ENCODE measurements around the gene DPF1.

DPF1 gene

DNA sequence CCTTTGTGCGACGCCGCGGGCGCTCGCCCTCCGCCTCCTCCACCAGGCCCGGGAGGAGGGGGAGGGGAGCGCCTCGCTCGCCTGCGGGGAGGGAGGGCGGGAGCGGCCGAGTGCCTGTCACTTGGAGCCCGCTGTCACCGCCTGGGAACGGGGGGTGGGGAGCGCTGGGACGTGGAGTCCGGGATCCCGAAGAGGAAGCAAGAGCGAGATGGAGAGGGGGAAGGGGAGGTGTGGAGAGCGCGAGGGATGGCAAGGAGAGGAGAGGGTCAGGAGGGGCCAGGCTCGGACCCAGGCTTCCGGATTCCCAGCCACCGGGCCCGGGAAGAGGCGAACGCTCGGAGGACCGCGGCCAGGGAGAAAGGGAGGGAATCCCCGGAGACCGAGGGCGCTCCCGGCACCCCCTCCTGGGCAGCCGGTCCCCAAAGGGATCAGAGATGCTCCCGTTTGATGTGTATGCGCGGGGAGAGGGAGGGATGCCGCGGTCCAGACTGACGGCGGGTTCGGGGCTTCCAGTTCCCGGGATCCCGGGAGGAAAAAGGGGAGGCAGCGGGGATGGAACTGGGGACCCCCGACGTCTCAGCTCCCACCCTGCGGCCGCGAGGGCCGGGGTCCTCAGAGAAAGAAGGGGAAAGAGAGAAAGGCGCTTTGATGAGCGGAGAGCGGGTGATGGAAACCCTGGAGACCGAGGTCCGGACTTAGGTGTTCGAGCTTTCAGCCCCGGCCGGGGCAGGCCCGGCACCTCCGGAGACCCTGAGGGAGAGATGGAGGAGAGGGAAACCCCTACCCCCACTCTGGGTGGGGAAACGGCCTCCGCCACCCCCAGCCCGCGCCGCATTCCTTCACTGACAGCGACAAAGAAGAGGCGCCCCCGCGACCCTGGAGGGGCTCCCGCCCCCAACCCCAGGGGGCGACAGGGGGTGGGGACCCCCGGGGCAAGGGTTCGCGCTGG is 4.7 kb upstream of the DPF1 start (continued):
- TF ChIP-seq, protein P1, sequence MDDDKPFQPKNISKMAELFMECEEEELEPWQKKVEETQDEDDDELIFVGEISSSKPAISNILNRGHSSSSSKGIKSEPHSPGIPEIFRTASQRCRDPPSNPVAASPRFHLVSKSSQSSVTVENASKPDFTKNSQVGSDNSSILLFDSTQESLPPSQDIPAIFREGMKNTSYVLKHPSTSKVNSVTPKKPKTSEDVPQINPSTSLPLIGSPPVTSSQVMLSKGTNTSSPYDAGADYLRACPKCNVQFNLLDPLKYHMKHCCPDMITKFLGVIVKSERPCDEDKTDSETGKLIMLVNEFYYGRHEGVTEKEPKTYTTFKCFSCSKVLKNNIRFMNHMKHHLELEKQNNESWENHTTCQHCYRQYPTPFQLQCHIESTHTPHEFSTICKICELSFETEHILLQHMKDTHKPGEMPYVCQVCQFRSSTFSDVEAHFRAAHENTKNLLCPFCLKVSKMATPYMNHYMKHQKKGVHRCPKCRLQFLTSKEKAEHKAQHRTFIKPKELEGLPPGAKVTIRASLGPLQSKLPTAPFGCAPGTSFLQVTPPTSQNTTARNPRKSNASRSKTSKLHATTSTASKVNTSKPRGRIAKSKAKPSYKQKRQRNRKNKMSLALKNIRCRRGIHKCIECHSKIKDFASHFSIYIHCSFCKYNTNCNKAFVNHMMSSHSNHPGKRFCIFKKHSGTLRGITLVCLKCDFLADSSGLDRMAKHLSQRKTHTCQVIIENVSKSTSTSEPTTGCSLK (tag by site-specific recombination; IDR thresholded peaks at IDR 0.05), result no peak
- TF ChIP-seq ZNF174 (tag by site-specific recombination; IDR thresholded peaks at IDR 0.05), result no peak
- 0 out of 2 replicates have a peak, but pooled peaks have one; percentile 10 for TF ChIP-seq ZNF391 (tag by site-specific recombination; IDR thresholded peaks at IDR 0.05; ENCODE audit: borderline replicate concordance, low read depth)
- TF ChIP-seq ZNF132 (tag by site-specific recombination; IDR thresholded peaks at IDR 0.05; ENCODE audit: borderline replicate concordance), result no peak
- TF ChIP-seq ZNF10 (tag by site-specific recombination; IDR thresholded peaks at IDR 0.05), result no peak
- TF ChIP-seq ZNF548 (tag by site-specific recombination; IDR thresholded peaks at IDR 0.05), result no peak
- TF ChIP-seq, protein P2, sequence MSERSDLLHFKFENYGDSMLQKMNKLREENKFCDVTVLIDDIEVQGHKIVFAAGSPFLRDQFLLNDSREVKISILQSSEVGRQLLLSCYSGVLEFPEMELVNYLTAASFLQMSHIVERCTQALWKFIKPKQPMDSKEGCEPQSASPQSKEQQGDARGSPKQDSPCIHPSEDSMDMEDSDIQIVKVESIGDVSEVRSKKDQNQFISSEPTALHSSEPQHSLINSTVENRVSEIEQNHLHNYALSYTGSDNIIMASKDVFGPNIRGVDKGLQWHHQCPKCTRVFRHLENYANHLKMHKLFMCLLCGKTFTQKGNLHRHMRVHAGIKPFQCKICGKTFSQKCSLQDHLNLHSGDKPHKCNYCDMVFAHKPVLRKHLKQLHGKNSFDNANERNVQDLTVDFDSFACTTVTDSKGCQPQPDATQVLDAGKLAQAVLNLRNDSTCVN (tag by site-specific recombination; optimal IDR thresholded peaks at IDR 0.05), result peak; percentile 80
- TF ChIP-seq, protein P3, sequence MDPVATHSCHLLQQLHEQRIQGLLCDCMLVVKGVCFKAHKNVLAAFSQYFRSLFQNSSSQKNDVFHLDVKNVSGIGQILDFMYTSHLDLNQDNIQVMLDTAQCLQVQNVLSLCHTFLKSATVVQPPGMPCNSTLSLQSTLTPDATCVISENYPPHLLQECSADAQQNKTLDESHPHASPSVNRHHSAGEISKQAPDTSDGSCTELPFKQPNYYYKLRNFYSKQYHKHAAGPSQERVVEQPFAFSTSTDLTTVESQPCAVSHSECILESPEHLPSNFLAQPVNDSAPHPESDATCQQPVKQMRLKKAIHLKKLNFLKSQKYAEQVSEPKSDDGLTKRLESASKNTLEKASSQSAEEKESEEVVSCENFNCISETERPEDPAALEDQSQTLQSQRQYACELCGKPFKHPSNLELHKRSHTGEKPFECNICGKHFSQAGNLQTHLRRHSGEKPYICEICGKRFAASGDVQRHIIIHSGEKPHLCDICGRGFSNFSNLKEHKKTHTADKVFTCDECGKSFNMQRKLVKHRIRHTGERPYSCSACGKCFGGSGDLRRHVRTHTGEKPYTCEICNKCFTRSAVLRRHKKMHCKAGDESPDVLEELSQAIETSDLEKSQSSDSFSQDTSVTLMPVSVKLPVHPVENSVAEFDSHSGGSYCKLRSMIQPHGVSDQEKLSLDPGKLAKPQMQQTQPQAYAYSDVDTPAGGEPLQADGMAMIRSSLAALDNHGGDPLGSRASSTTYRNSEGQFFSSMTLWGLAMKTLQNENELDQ (tag by site-specific recombination; IDR thresholded peaks at IDR 0.05; ENCODE audit: low read depth), result no peak
- TF ChIP-seq ZIC2 (tag by site-specific recombination; IDR thresholded peaks at IDR 0.05), result peak; percentile 49
- no peak for TF ChIP-seq ZNF530 (tag by site-specific recombination; IDR thresholded peaks at IDR 0.05; ENCODE audit: low read depth)
- no peak for TF ChIP-seq ZNF112 (tag by site-specific recombination; IDR thresholded peaks at IDR 0.05)
- no peak for TF ChIP-seq ZNF514 (tag by site-specific recombination; IDR thresholded peaks at IDR 0.05)
- no peak for TF ChIP-seq ZNF626 (tag by site-specific recombination; IDR thresholded peaks at IDR 0.05)
- peak; percentile 50 for TF ChIP-seq ZXDB (tag by site-specific recombination; IDR thresholded peaks at IDR 0.05)
- TF ChIP-seq YY2 (tag by site-specific recombination; IDR thresholded peaks at IDR 0.05), result 0 out of 2 replicates have a peak, but pooled peaks have one; percentile 18
- TF ChIP-seq ZNF571 (tag by site-specific recombination; IDR thresholded peaks at IDR 0.05), result no peak
- peak; percentile 78 for TF ChIP-seq ZEB2 (tag by site-specific recombination; IDR thresholded peaks at IDR 0.05)
- 0 out of 2 replicates have a peak, but pooled peaks have one; percentile 24 for TF ChIP-seq ZNF324 (tag by site-specific recombination; IDR thresholded peaks at IDR 0.05)
- 0 out of 2 replicates have a peak, but pooled peaks have one; percentile 37 for TF ChIP-seq ZNF843 (tag by site-specific recombination; IDR thresholded peaks at IDR 0.05)
- 0 out of 2 replicates have a peak, but pooled peaks have one; percentile 45 for TF ChIP-seq ZNF2 (tag by site-specific recombination; IDR thresholded peaks at IDR 0.05)
- 0 out of 2 replicates have a peak, but pooled peaks have one; percentile 24 for TF ChIP-seq ZNF146 (tag by site-specific recombination; IDR thresholded peaks at IDR 0.05)
- TF ChIP-seq, protein P4, sequence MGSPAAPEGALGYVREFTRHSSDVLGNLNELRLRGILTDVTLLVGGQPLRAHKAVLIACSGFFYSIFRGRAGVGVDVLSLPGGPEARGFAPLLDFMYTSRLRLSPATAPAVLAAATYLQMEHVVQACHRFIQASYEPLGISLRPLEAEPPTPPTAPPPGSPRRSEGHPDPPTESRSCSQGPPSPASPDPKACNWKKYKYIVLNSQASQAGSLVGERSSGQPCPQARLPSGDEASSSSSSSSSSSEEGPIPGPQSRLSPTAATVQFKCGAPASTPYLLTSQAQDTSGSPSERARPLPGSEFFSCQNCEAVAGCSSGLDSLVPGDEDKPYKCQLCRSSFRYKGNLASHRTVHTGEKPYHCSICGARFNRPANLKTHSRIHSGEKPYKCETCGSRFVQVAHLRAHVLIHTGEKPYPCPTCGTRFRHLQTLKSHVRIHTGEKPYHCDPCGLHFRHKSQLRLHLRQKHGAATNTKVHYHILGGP (tag by site-specific recombination; IDR thresholded peaks at IDR 0.05), result no peak
- no peak for TF ChIP-seq KLF10 (tag by site-specific recombination; IDR thresholded peaks at IDR 0.05)
- peak; percentile 64 for TF ChIP-seq ZFP69B (tag by site-specific recombination; IDR thresholded peaks at IDR 0.05)
- TF ChIP-seq ZNF175 (tag by site-specific recombination; IDR thresholded peaks at IDR 0.05), result no peak
- no peak for TF ChIP-seq ZNF792 (tag by site-specific recombination; IDR thresholded peaks at IDR 0.05)
- TF ChIP-seq YY1 (tag by site-specific recombination; IDR thresholded peaks at IDR 0.05), result no peak
- no peak for TF ChIP-seq ZNF140 (tag by site-specific recombination; IDR thresholded peaks at IDR 0.05)
- TF ChIP-seq, protein P5, sequence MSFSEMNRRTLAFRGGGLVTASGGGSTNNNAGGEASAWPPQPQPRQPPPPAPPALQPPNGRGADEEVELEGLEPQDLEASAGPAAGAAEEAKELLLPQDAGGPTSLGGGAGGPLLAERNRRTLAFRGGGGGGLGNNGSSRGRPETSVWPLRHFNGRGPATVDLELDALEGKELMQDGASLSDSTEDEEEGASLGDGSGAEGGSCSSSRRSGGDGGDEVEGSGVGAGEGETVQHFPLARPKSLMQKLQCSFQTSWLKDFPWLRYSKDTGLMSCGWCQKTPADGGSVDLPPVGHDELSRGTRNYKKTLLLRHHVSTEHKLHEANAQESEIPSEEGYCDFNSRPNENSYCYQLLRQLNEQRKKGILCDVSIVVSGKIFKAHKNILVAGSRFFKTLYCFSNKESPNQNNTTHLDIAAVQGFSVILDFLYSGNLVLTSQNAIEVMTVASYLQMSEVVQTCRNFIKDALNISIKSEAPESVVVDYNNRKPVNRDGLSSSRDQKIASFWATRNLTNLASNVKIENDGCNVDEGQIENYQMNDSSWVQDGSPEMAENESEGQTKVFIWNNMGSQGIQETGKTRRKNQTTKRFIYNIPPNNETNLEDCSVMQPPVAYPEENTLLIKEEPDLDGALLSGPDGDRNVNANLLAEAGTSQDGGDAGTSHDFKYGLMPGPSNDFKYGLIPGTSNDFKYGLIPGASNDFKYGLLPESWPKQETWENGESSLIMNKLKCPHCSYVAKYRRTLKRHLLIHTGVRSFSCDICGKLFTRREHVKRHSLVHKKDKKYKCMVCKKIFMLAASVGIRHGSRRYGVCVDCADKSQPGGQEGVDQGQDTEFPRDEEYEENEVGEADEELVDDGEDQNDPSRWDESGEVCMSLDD (tag by site-specific recombination; IDR thresholded peaks at IDR 0.05), result peak; percentile 61

All from HEK293 (cell line).